CD14-positive monocyte (primary cell): ENCODE measurements around the gene CACHD1. TPM values are rescaled to one million over a fixed set of nuclear protein-coding genes. Genes with fewer than 3 reads are reported as not detected.

Experiments
- DNase-seq, 3 donors: peaks; one replicate each; pipeline ENCODE4 v3.0.0-alpha.2; 2011 to 2022
- H2AFZ ChIP-seq: 2 replicates; pipeline ENCODE4 v1.6.0; 2012; ENCODE audit warnings: mild to moderate bottlenecking, low read depth, low read length, inconsistent platforms; ENCODE audit not compliant: insufficient read depth, poor library complexity, severe bottlenecking
- H3K27ac ChIP-seq, 2 donors: 1 replicate in 1 of 2; 2 replicates in 1 of 2; pipeline ENCODE4 v1.5.1; 2012 to 2013; ENCODE audit warnings: low read length in 2 of 2, control low read depth in 1 of 2, inconsistent platforms in 1 of 2, low read depth in 1 of 2, mild to moderate bottlenecking in 1 of 2
- H3K27me3 ChIP-seq, 2 donors: one replicate each; pipeline versions ENCODE4 v1.6.0 to v1.6.1; 2011 to 2013; ENCODE audit warnings: low read length in 2 of 2; ENCODE audit not compliant: control insufficient read depth in 2 of 2, insufficient read depth in 2 of 2
- H3K36me3 ChIP-seq, 2 donors: replicated peaks in 1 of 2; 1 replicate in 1 of 2; 2 replicates in 1 of 2; pipeline versions ENCODE4 v1.5.1 to v1.6.1; 2012 to 2013; ENCODE audit warnings: low read length in 2 of 2, control low read depth in 1 of 2, inconsistent platforms in 1 of 2, mild to moderate bottlenecking in 1 of 2; ENCODE audit not compliant: insufficient read depth in 2 of 2, control insufficient read depth in 1 of 2
- H3K4me1 ChIP-seq, 2 donors: 1 replicate in 1 of 2; 2 replicates in 1 of 2; pipeline versions ENCODE4 v1.5.1 to v1.6.1; 2012 to 2013; ENCODE audit warnings: low read length in 2 of 2, control low read depth in 1 of 2, inconsistent platforms in 1 of 2, mild to moderate bottlenecking in 1 of 2, moderate library complexity in 1 of 2; ENCODE audit not compliant: insufficient read depth in 2 of 2, control insufficient read depth in 1 of 2
- H3K4me2 ChIP-seq: replicated peaks from 2 replicates; pipeline ENCODE3; 2012; ENCODE audit warnings: low read length, moderate library complexity, mild to moderate bottlenecking; ENCODE audit not compliant: poor library complexity, severe bottlenecking; ENCODE audit errors: extremely low read depth
- H3K4me3 ChIP-seq, 3 experiments: fragments of 200-600 bp in 1 of 3; sonication (generic) in 1 of 3; replicated peaks in 1 of 3; 1 replicate in 2 of 3; 2 replicates in 1 of 3; pipeline ENCODE4 v1.5.1; 2011 to 2013; ENCODE audit warnings: low read length in 3 of 3, mild to moderate bottlenecking in 3 of 3, control low read depth in 2 of 3, low read depth in 2 of 3, inconsistent platforms in 1 of 3, moderate library complexity in 1 of 3
- H3K79me2 ChIP-seq: 2 replicates; pipeline ENCODE4 v1.6.0; 2012; ENCODE audit warnings: mild to moderate bottlenecking, control low read depth, inconsistent platforms, low read length, moderate library complexity; ENCODE audit not compliant: insufficient read depth
- H3K9ac ChIP-seq: 2 replicates; pipeline ENCODE4 v1.6.0; 2017; ENCODE audit warnings: low read length, mild to moderate bottlenecking; ENCODE audit not compliant: insufficient read depth, poor library complexity, severe bottlenecking
- H3K9me3 ChIP-seq, 2 donors: replicated peaks in 1 of 2; 1 replicate in 1 of 2; 2 replicates in 1 of 2; pipeline versions ENCODE4 v1.5.1 to v1.6.1; 2012 to 2013; ENCODE audit warnings: low read length in 2 of 2, control low read depth in 1 of 2; ENCODE audit not compliant: control insufficient read depth in 1 of 2, insufficient read depth in 1 of 2
- H4K20me1 ChIP-seq: 2 replicates; pipeline ENCODE4 v1.6.0; 2012; ENCODE audit warnings: mild to moderate bottlenecking, low read length, control low read depth, moderate library complexity; ENCODE audit not compliant: insufficient read depth
- H3K27ac Mint-ChIP-seq, 7 donors: one replicate each; pipeline ENCODE4 v1.8.0; 2020; ENCODE audit warnings: mild to moderate bottlenecking in 7 of 7, mixed read lengths in 7 of 7, moderate library complexity in 6 of 7, inconsistent platforms in 2 of 7
- H3K27me3 Mint-ChIP-seq, 3 donors: one replicate each; pipeline ENCODE4 v1.8.0; 2021 to 2022; ENCODE audit warnings: low read depth in 3 of 3, mild to moderate bottlenecking in 3 of 3, mixed read lengths in 3 of 3, moderate library complexity in 3 of 3, inconsistent platforms in 1 of 3
- H3K36me3 Mint-ChIP-seq, 2 donors: one replicate each; pipeline ENCODE4 v1.8.0; 2020; ENCODE audit warnings: mixed read lengths in 2 of 2, inconsistent platforms in 1 of 2, mild to moderate bottlenecking in 1 of 2
- H3K4me1 Mint-ChIP-seq: one replicate; pipeline ENCODE4 v1.8.0; 2020; ENCODE audit warnings: mild to moderate bottlenecking, mixed read lengths
- H3K4me3 Mint-ChIP-seq, 2 donors: one replicate each; pipeline ENCODE4 v1.8.0; 2020; ENCODE audit warnings: mild to moderate bottlenecking in 2 of 2, mixed read lengths in 2 of 2, moderate library complexity in 1 of 2
- H3K9me3 Mint-ChIP-seq, 7 donors: one replicate each; pipeline ENCODE4 v1.8.0; 2020 to 2022; ENCODE audit warnings: mixed read lengths in 7 of 7, mild to moderate bottlenecking in 6 of 7, moderate library complexity in 6 of 7, inconsistent platforms in 2 of 7
- CTCF ChIP-seq: fragments of 200-600 bp; IDR thresholded peaks from one replicate; pipeline ENCODE4 v1.8.0; 2022; ENCODE audit warnings: antibody characterized with exemption, mild to moderate bottlenecking
- whole genome bisulfite sequencing: methylation state at CpG from one replicate; pipeline ENCODE4 v1.1.5; 2013; ENCODE audit warnings: missing lambda C conversion rate; ENCODE audit not compliant: insufficient coverage; 5-methylcytosine and 5-hydroxymethylcytosine counted together
- intact Hi-C, 2 donors: fragments of 100-400 bp; cut with micrococcal nuclease; formaldehyde crosslinking; loops; one replicate each; pipeline versions ENCODE4 v1.15.0 to v1.15.1; 2023
- polyA plus RNA-seq, 3 donors: library from polyadenylated mRNA; depleted of rRNA in 1 of 3; unstranded in 2 of 3; stranded (reverse) in 1 of 3; fragments of 300-500 nt in 2 of 3; fragments of >200 nt in 1 of 3; fragmentation: Illumina TruSeq in 2 of 3; gene quantifications; 1 replicate in 2 of 3; 2 replicates in 1 of 3; pipeline ENCODE4 v1.2.3, GENCODE V29; 2012 to 2021

Gene CACHD1
- polyA plus RNA-seq, 3 donors: 0.12 TPM; not detected in 2

DNA sequence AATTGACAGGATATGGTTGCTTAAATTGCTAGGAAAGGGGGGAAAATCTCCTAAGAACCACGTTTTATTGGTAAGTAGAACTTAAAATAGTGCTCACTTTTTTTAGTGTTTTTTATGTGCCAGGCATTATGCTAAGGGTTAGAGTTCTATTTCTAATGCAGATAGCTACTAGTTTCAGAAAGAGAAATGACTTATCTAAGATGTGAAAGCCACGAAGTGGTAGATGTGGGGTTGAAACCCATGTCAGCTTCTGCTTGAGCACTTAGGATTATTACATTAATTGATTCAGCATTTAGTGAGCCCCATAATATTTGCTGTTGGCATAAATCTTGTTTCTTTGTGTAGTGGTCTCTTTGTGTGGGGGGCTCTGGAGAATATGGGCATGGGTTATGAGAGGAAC lies 24.7 kb downstream of the CACHD1 start:
- no peaks in the 10 kb centered on the region for H3K9me3 ChIP-seq
- peaks cover 0 to 3% (median 2%) of the 10 kb centered on the region in 3 donors for H3K27me3 Mint-ChIP-seq
- H4K20me1 ChIP-seq: no peaks in the 10 kb centered on the region
- no peak overlapping the region for H3K4me3 Mint-ChIP-seq
- no peaks in the 10 kb centered on the region for H3K27me3 ChIP-seq
- DNase-seq: no peak
- H3K4me3 ChIP-seq: no peak overlapping the region
- no peak overlapping the region for H3K9ac ChIP-seq
- no peaks in the 10 kb centered on the region for H3K36me3 ChIP-seq
- H2AFZ ChIP-seq: no peak overlapping the region
- H3K27ac Mint-ChIP-seq: no peak overlapping the region
- peaks cover 0 to 5% (median 0%) of the 10 kb centered on the region in 7 donors for H3K9me3 Mint-ChIP-seq
- intact Hi-C loops: no loop called here
- no CpG with 5 or more reads among the region's 2 CpGs for WGBS
- no peaks in the 10 kb centered on the region for H3K79me2 ChIP-seq
- no peaks in the 10 kb centered on the region for H3K36me3 Mint-ChIP-seq
- H3K4me1 ChIP-seq: no peaks in the 10 kb centered on the region
- H3K4me1 Mint-ChIP-seq: no peaks in the 10 kb centered on the region
- TF ChIP-seq CTCF: no peak
- no peak overlapping the region for H3K4me2 ChIP-seq
- no peak overlapping the region for H3K27ac ChIP-seq

- intact Hi-C loops: no loop called here
- Mint-ChIP-seq H3K36me3 (no peaks in the 10 kb centered on the region), H3K9me3 (peaks cover 0 to 5% (median 0%) of the 10 kb centered on the region in 7 donors), H3K4me3 (no peak overlapping the region), H3K27ac (no peak overlapping the region), H3K27me3 (peaks cover 0 to 4% (median 2%) of the 10 kb centered on the region in 3 donors), H3K4me1 (no peaks in the 10 kb centered on the region)
- no peaks in the 10 kb centered on the region for H3K4me1 ChIP-seq
- no peak overlapping the region for H3K4me3 ChIP-seq
- DNase-seq: no peak
- H2AFZ ChIP-seq: no peak overlapping the region
- no peak overlapping the region for H3K27ac ChIP-seq
- no peaks in the 10 kb centered on the region for H3K9me3 ChIP-seq
- no peak for TF ChIP-seq CTCF
- WGBS: no CpG with 5 or more reads among the region's 1 CpG
- no peak overlapping the region for H3K4me2 ChIP-seq
- H3K36me3 ChIP-seq: no peaks in the 10 kb centered on the region
- no peaks in the 10 kb centered on the region for H3K79me2 ChIP-seq
- no peaks in the 10 kb centered on the region for H3K27me3 ChIP-seq
- no peak overlapping the region for H3K9ac ChIP-seq
- no peaks in the 10 kb centered on the region for H4K20me1 ChIP-seq
Observed at GRCh38 chr1:64495878-64496277, 25.9 kb downstream of the CACHD1 start.
